ENCODE measurements around the gene SUGP2.
A peak's percentile ranks its signal among the peaks of the same experiment; 100 is the strongest.

Gene SUGP2

DNA sequence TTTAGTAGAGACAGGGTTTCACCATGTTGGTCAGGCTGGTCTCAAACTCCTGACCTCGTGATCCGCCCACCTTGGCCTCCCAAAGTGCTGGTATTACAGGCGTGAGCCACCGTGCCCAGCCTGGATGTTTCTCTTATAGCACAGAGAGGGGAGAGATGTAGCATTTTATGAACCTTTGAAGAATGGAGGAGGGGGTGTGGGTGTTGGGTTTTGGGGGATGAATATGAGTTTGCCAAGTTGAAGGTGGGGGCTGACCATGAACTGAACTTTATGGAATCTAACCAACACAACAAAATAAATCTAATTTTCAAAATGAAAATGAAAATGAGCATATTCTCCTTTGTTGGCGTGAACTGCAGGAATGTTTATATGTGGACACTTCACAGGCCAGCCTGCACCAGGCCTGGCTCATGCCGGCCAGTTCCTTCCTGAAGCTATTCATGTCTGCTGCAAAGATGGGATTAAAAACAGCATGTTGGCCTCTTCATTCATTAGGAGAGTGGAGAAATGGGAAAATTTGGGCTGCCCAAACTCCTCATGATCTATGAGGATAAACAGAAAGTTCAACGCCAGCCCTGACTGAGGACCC is 52.8 kb downstream of the SUGP2 start:
- no peak for ATAC-seq (ENCODE audit: low read depth)
- Histone ChIP-seq H3K27me3 (ENCODE audit: insufficient read depth, poor library complexity, severe bottlenecking) (no peaks in the 10 kb centered on the region), H3K4me3 (ENCODE audit: severe bottlenecking) (no peak overlapping the region), H3K27ac (ENCODE audit: poor library complexity, severe bottlenecking) (no peak overlapping the region), H3K4me1 (ENCODE audit: insufficient read depth, poor library complexity, severe bottlenecking) (no peaks in the 10 kb centered on the region), H3K9me3 (ENCODE audit: severe bottlenecking) (no peaks in the 10 kb centered on the region), H3K36me3 (ENCODE audit: low read depth) (no peaks in the 10 kb centered on the region)
- no peak for DNase-seq (ENCODE audit: low spot score)
- TF ChIP-seq, protein P1, sequence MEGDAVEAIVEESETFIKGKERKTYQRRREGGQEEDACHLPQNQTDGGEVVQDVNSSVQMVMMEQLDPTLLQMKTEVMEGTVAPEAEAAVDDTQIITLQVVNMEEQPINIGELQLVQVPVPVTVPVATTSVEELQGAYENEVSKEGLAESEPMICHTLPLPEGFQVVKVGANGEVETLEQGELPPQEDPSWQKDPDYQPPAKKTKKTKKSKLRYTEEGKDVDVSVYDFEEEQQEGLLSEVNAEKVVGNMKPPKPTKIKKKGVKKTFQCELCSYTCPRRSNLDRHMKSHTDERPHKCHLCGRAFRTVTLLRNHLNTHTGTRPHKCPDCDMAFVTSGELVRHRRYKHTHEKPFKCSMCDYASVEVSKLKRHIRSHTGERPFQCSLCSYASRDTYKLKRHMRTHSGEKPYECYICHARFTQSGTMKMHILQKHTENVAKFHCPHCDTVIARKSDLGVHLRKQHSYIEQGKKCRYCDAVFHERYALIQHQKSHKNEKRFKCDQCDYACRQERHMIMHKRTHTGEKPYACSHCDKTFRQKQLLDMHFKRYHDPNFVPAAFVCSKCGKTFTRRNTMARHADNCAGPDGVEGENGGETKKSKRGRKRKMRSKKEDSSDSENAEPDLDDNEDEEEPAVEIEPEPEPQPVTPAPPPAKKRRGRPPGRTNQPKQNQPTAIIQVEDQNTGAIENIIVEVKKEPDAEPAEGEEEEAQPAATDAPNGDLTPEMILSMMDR (IDR thresholded peaks at IDR 0.05; ENCODE audit: poor library complexity, severe bottlenecking), result no peak

DNA sequence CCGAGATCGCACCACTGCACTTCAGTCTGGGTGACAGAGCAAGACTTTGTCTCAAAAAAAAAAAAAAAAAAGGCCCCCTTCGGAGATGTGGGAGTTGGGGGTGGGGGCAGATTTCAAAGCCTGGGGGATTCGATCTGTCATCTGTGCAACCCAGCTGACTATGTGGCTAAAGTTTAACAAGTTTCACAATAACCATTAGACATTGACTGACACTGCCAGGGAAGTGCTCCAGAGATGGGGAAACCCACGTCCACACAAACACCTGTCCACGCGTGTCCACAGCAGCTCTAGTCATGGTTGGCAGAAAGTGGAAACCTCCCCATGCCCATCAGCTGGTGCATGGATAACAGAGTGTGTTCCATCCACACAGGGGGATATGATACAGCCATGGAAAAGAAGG is 54.7 kb downstream of the SUGP2 start:
- Histone ChIP-seq H3K36me3 (ENCODE audit: low read depth) (no peaks in the 10 kb centered on the region), H3K27me3 (ENCODE audit: insufficient read depth, poor library complexity, severe bottlenecking) (no peaks in the 10 kb centered on the region), H3K9me3 (ENCODE audit: severe bottlenecking) (no peaks in the 10 kb centered on the region), H3K27ac (ENCODE audit: poor library complexity, severe bottlenecking) (no peak overlapping the region), H3K4me3 (ENCODE audit: severe bottlenecking) (no peak overlapping the region), H3K4me1 (ENCODE audit: insufficient read depth, poor library complexity, severe bottlenecking) (no peaks in the 10 kb centered on the region)
- TF ChIP-seq, protein P1 (IDR thresholded peaks at IDR 0.05; ENCODE audit: poor library complexity, severe bottlenecking), result no peak
- no peak for DNase-seq (ENCODE audit: low spot score)
- ATAC-seq (ENCODE audit: low read depth), result no peak

DNA sequence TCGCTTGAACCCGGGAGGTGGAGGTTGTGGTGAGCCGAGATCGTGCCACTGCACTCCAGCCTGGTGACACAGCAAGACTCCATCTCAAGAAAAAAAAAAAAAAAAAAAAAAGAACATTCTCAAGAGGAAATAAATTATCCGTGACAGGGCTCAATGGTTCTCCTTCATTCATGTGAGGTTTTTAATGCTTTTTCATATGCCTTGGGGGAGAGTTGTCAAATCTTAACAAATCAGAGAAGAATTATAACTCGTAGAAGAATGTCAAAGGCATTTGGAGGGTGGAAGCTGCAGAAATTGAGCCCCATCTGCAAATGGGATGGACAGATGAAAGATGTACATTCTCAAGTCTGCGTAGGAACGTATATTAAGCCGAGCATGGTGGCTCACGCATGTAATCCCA is 57.4 kb downstream of the SUGP2 start:
- no peak overlapping the region for H3K4me3 ChIP-seq (ENCODE audit: severe bottlenecking)
- TF ChIP-seq, protein P1 (IDR thresholded peaks at IDR 0.05; ENCODE audit: poor library complexity, severe bottlenecking), result no peak
- H3K27me3 ChIP-seq (ENCODE audit: insufficient read depth, poor library complexity, severe bottlenecking), result no peaks in the 10 kb centered on the region
- H3K27ac ChIP-seq (ENCODE audit: poor library complexity, severe bottlenecking), result no peak overlapping the region
- DNase-seq (ENCODE audit: low spot score) (no peak), ATAC-seq (ENCODE audit: low read depth) (no peak)
- no peaks in the 10 kb centered on the region for H3K36me3 ChIP-seq (ENCODE audit: low read depth)
- H3K9me3 ChIP-seq (ENCODE audit: severe bottlenecking), result no peaks in the 10 kb centered on the region
- no peaks in the 10 kb centered on the region for H3K4me1 ChIP-seq (ENCODE audit: insufficient read depth, poor library complexity, severe bottlenecking)

DNA sequence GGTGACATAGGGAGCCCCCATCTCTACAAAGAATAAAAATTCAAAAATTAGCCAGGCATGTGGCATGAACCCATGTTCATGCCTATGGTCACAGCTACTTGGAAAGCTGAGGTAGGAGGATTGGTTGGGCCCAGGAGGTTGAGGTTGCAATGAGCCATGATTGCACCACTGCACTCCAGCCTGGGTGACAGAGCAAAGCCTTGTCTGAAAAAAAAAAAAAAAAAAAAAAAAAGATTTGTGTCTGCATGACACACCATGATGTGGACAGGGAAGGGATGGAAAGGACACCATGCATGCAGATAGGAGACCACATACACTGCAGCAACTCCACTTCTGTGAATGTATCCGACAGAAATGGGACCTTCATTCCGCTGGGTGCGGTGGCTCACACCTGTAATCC is 58.3 kb downstream of the SUGP2 start:
- no peaks in the 10 kb centered on the region for H3K36me3 ChIP-seq (ENCODE audit: low read depth)
- no peak overlapping the region for H3K27ac ChIP-seq (ENCODE audit: poor library complexity, severe bottlenecking)
- no peak for DNase-seq (ENCODE audit: low spot score)
- TF ChIP-seq, protein P1 (IDR thresholded peaks at IDR 0.05; ENCODE audit: poor library complexity, severe bottlenecking), result no peak
- 0 out of 3 replicates have a peak, but pooled peaks have one; percentile 14 for ATAC-seq (ENCODE audit: low read depth)
- peaks cover 3% of the 10 kb centered on the region for H3K4me1 ChIP-seq (ENCODE audit: insufficient read depth, poor library complexity, severe bottlenecking)
- no peak overlapping the region for H3K4me3 ChIP-seq (ENCODE audit: severe bottlenecking)
- no peaks in the 10 kb centered on the region for H3K9me3 ChIP-seq (ENCODE audit: severe bottlenecking)
- no peaks in the 10 kb centered on the region for H3K27me3 ChIP-seq (ENCODE audit: insufficient read depth, poor library complexity, severe bottlenecking)

DNA sequence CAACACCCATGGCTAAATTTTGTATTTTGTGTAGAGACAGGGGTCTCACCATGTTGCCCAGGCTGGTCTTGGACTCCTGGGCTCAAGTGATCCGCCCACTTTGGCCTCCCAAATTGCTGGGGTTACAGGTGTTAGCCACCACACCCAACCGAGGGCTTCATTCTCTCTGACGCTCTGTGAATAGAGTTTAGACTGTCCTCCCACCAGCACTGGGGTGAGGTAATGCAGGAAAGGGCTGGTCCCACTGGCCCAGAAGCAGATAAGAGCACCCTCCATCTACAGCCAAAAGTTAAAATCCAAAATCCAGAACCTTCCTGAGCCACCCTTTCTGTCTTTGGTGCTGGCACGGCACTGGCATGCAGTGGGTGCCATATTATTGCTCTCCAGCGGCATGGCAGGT is 60.5 kb downstream of the SUGP2 start:
- ATAC-seq (ENCODE audit: low read depth) (no peak), DNase-seq (ENCODE audit: low spot score) (no peak)
- no peaks in the 10 kb centered on the region for H3K9me3 ChIP-seq (ENCODE audit: severe bottlenecking)
- no peaks in the 10 kb centered on the region for H3K36me3 ChIP-seq (ENCODE audit: low read depth)
- no peaks in the 10 kb centered on the region for H3K27me3 ChIP-seq (ENCODE audit: insufficient read depth, poor library complexity, severe bottlenecking)
- H3K4me1 ChIP-seq (ENCODE audit: insufficient read depth, poor library complexity, severe bottlenecking), result peaks cover 13% of the 10 kb centered on the region
- TF ChIP-seq, protein P1 (IDR thresholded peaks at IDR 0.05; ENCODE audit: poor library complexity, severe bottlenecking), result no peak
- no peak overlapping the region for H3K27ac ChIP-seq (ENCODE audit: poor library complexity, severe bottlenecking)
- H3K4me3 ChIP-seq (ENCODE audit: severe bottlenecking), result no peak overlapping the region

Measured in RWPE2 (cell line).